HG02973 (cell line): ENCODE measurements around the gene VPS33A.

ENCODE experiments used
- ATAC-seq: cut with Tn5 transposase; IDR thresholded peaks from one replicate; pipeline ENCODE4 v1.9.1; 2021; ENCODE audit warnings: moderate library complexity; ENCODE audit not compliant: unreplicated experiment

The VPS33A gene

GRCh38 chr12:122184517-122184916, 81.8 kb downstream of the VPS33A start:
- ATAC-seq, result no peak

GRCh38 chr12:122183588-122183940, 82.7 kb downstream of the VPS33A start:
- ATAC-seq, result no peak

- ATAC-seq, result no peak
Observed at GRCh38 chr12:122182887-122183587, 83.3 kb downstream of the VPS33A start, which contains the start of gene LRRC43. LRRC43 (plus strand) TSS chr12:122183123; CDS start chr12:122183145, 22 bp downstream.
